K562 (cell line): ENCODE results near the gene ZSCAN22. TPM values are rescaled to one million over a fixed set of nuclear protein-coding genes. Genes with fewer than 3 reads are reported as not detected.

Experiments
- ATAC-seq: fragments of 200-7000 bp; cut with Tn5 transposase; 3 replicates; pipeline ENCODE4 v1.9.1; 2020; ENCODE audit warnings: moderate library complexity
- BruUV-seq: library from RNA; stranded (reverse); fragments of 400-500 nt; replicated peaks from 2 replicates; lab custom pipeline; 2021; lab: Mats Ljungman, UMichigan
- CTCF ChIA-PET: fragments of 300-600 bp; formaldehyde crosslinking; extraction: SDS; loops from one replicate; lab custom pipeline; 2021; ENCODE audit warnings: low intra/inter-chr PET ratio; lab: Yijun Ruan, JAX
- POLR2A ChIA-PET: fragments of 300-600, 350-650 bp; sonication (Branson Sonifier 250); formaldehyde crosslinking; extraction: SDS; loops from one replicate; lab custom pipeline; 2021; ENCODE audit warnings: antibody characterized with exemption, inconsistent platforms; lab: Yijun Ruan, JAX
- DNase-seq, 4 experiments: peaks; one replicate each; pipeline versions ENCODE4 v3.0.0 to v3.0.0-alpha.2; 2011 to 2018; ENCODE audit warnings: low spot score in 3 of 4, mixed read lengths in 3 of 4; ENCODE audit errors: extremely low read depth in 1 of 4
- FAIRE-seq: peaks from 2 replicates; lab custom pipeline; 2011; peaks lifted over from hg19 to GRCh38; lab: Jason Lieb, UNC
- H2AFZ ChIP-seq: 2 replicates; pipeline ENCODE4 v1.6.0; 2011; ENCODE audit warnings: low read depth, low read length, control low read depth, inconsistent platforms
- H3K27ac ChIP-seq: fragments of 200-600 bp; 3 replicates; pipeline ENCODE4 v1.8.0; 2011; ENCODE audit warnings: low read depth, mild to moderate bottlenecking, control low read depth, inconsistent platforms, low read length, moderate library complexity, mixed read lengths; ENCODE audit errors: extremely low read depth
- H3K27me3 ChIP-seq, 2 experiments: fragments of 300-600 bp in 1 of 2; 2 replicates in 1 of 2; 3 replicates in 1 of 2; pipeline versions ENCODE4 v1.6.0 to v1.8.0; 2011; ENCODE audit warnings: inconsistent platforms in 2 of 2, low read length in 2 of 2, mild to moderate bottlenecking in 1 of 2, mixed read lengths in 1 of 2, moderate library complexity in 1 of 2; ENCODE audit not compliant: control insufficient read depth in 2 of 2, insufficient read depth in 2 of 2
- H3K36me3 ChIP-seq: fragments of 300-600 bp; 3 replicates; pipeline ENCODE4 v1.8.0; 2011; ENCODE audit warnings: mild to moderate bottlenecking, low read length, inconsistent platforms; ENCODE audit not compliant: control insufficient read depth, insufficient read depth
- H3K4me1 ChIP-seq, 2 experiments: fragments of 200-600 bp in 1 of 2; replicated peaks in 1 of 2; 2 replicates in 1 of 2; 3 replicates in 1 of 2; pipeline versions ENCODE4 v1.5.1 to v1.8.0; 2011; ENCODE audit warnings: inconsistent platforms in 2 of 2, low read length in 2 of 2, mild to moderate bottlenecking in 1 of 2, mixed read lengths in 1 of 2, moderate library complexity in 1 of 2; ENCODE audit not compliant: control insufficient read depth in 2 of 2, insufficient read depth in 2 of 2
- H3K4me2 ChIP-seq: 2 replicates; pipeline ENCODE4 v1.6.1; 2011; ENCODE audit warnings: low read length, control low read depth, inconsistent platforms, mixed read lengths; ENCODE audit not compliant: insufficient read depth
- H3K4me3 ChIP-seq: fragments of 200-600 bp; sonication (generic), shearing (Covaris generic); 2 replicates; pipeline ENCODE4 v1.5.1; 2016; ENCODE audit warnings: control low read depth, inconsistent platforms
- H3K79me2 ChIP-seq: fragments of 200-600 bp; 3 replicates; pipeline ENCODE4 v1.8.0; 2011; ENCODE audit warnings: low read length, inconsistent platforms; ENCODE audit not compliant: control insufficient read depth, insufficient read depth
- H3K9ac ChIP-seq, 2 experiments: 2 replicates each; pipeline versions ENCODE4 v1.6.0 to v1.6.1; 2011; ENCODE audit warnings: low read depth in 2 of 2, low read length in 2 of 2, control low read depth in 1 of 2, inconsistent platforms in 1 of 2, mild to moderate bottlenecking in 1 of 2, mixed read lengths in 1 of 2; ENCODE audit not compliant: insufficient read depth in 1 of 2
- H3K9me1 ChIP-seq: one replicate; pipeline ENCODE4 v1.6.0; 2011; ENCODE audit warnings: inconsistent platforms, mild to moderate bottlenecking, low read length, moderate library complexity; ENCODE audit not compliant: control insufficient read depth, insufficient read depth
- H3K9me3 ChIP-seq: replicated peaks from 2 replicates; pipeline ENCODE4 v1.5.1; 2011; ENCODE audit warnings: low read depth, low read length, inconsistent platforms; ENCODE audit not compliant: control insufficient read depth, insufficient read depth
- H4K20me1 ChIP-seq: replicated peaks from 2 replicates; pipeline ENCODE4 v1.6.1; 2011; ENCODE audit warnings: low read length, inconsistent platforms, mixed read lengths; ENCODE audit not compliant: control insufficient read depth, insufficient read depth
- ASH1L ChIP-seq: fragments of 450-650 bp; IDR thresholded peaks from 2 replicates; pipeline ENCODE4 v1.6.1; 2018; ENCODE audit warnings: borderline replicate concordance, mild to moderate bottlenecking, low read depth; ENCODE audit not compliant: partially characterized antibody
- CHD2 ChIP-seq: IDR thresholded peaks from 2 replicates; pipeline ENCODE4 v1.6.1; 2011; ENCODE audit warnings: low read depth, low read length
- GATAD2A ChIP-seq: fragments of 450-650 bp; IDR thresholded peaks from 2 replicates; pipeline ENCODE4 v1.6.1; 2017
- JUN ChIP-seq, 2 experiments: sonication (generic) in 1 of 2; formaldehyde crosslinking in 1 of 2; IDR thresholded peaks; 2 replicates each; pipeline versions ENCODE4 v1.6.1 to v1.8.0; 2012 to 2022; ENCODE audit warnings: borderline replicate concordance in 2 of 2, mild to moderate bottlenecking in 2 of 2, improper control_type of control experiment in 1 of 2, low read depth in 1 of 2, low read length in 1 of 2, missing genetic modification reagents in 1 of 2
- MCM7 ChIP-seq, 2 experiments: fragments of 450-650 bp; IDR thresholded peaks; 2 replicates each; pipeline ENCODE4 v1.6.1; 2016 to 2018
- NFXL1 ChIP-seq: fragments of 450-650 bp; formaldehyde crosslinking; IDR thresholded peaks from 2 replicates; pipeline ENCODE4 v1.4.0; 2021; ENCODE audit warnings: mild to moderate bottlenecking
- POLR2G ChIP-seq: fragments of 200-400 bp; formaldehyde crosslinking; IDR thresholded peaks from 2 replicates; pipeline ENCODE4 v1.6.1; 2017; ENCODE audit warnings: low read depth, mild to moderate bottlenecking, antibody characterized with exemption, low read length, moderate library complexity
- RBM14 ChIP-seq: fragments of 200-400 bp; formaldehyde crosslinking; IDR thresholded peaks from 2 replicates; pipeline ENCODE4 v1.6.1; 2018; ENCODE audit warnings: low read depth, mild to moderate bottlenecking, low read length, moderate library complexity, borderline replicate concordance; ENCODE audit not compliant: insufficient read depth
- TCFL5 ChIP-seq: fragments of 250-450 bp; sonication (Bioruptor Pico); conservative IDR thresholded peaks from 2 replicates; pipeline ENCODE4 v1.6.1; 2021; ENCODE audit warnings: mild to moderate bottlenecking, moderate library complexity, matching md5 sums
- TSC22D4 ChIP-seq: fragments of 450-650 bp; IDR thresholded peaks from 2 replicates; pipeline ENCODE4 v1.6.1; 2016; ENCODE audit warnings: missing genetic modification characterization, missing biosample characterization, control low read depth
- ZBTB8A ChIP-seq: fragments of 450-650 bp; IDR thresholded peaks from 2 replicates; pipeline ENCODE4 v1.6.1; 2018; ENCODE audit warnings: mild to moderate bottlenecking, moderate library complexity; ENCODE audit not compliant: partially characterized antibody
- ZNF830 ChIP-seq: fragments of 250-450 bp; sonication (Bioruptor Pico); IDR thresholded peaks from 2 replicates; pipeline ENCODE4 v1.5.0; 2021; ENCODE audit warnings: mild to moderate bottlenecking
- WGBS: fragments of 100-300 bp; shearing (Covaris generic); methylation state at CpG from one replicate; pipeline ENCODE4 v1.1.6; 2016; ENCODE audit warnings: low coverage, mixed read lengths; ENCODE audit not compliant: insufficient coverage; ENCODE audit errors: missing lambda C conversion rate; 5-methylcytosine and 5-hydroxymethylcytosine counted together
- in situ Hi-C: fragments of 300-500 bp; cut with MboI; formaldehyde crosslinking; loops from 4 replicates; pipeline ENCODE4 v1.15.0; 2018; ENCODE audit warnings: inconsistent platforms, mixed read lengths
- intact Hi-C: fragments of 100-400 bp; cut with micrococcal nuclease; formaldehyde crosslinking; loops from 2 replicates; pipeline ENCODE4 v1.14.2; 2022
- polyA plus RNA-seq, 8 experiments: library from polyadenylated mRNA; depleted of rRNA in 4 of 8; stranded (reverse) in 5 of 8; unstranded in 3 of 8; fragments of >200 nt; fragmentation: Nextera tagmentation in 2 of 8; fragmentation: Illumina TruSeq in 1 of 8; extraction: Ambion mirVana in 2 of 8; extraction: Trizol in 1 of 8; gene quantifications; 2 replicates each; pipeline versions ENCODE4 v1.2.1 to v1.2.3, GENCODE V29; 2011 to 2014; ENCODE audit warnings: inconsistent platforms in 1 of 8, missing spikeins in 1 of 8
- total RNA-seq, 7 experiments: library from RNA; depleted of rRNA in 6 of 7; stranded (reverse); fragments of >200 nt in 6 of 7; fragmentation: Illumina TruSeq in 2 of 7; extraction: Trizol in 2 of 7; gene quantifications; 2 replicates each; pipeline versions ENCODE4 v1.2.1 to v1.2.3, GENCODE V29; 2011 to 2021; ENCODE audit warnings: low replicate concordance in 1 of 7

ZSCAN22 gene
- total and polyA plus RNA-seq, 9 of the 15 experiments (the other 6 are each of a cell fraction or from before 2014, with no cell fraction given): 0.98 to 5.3 (median 3.0) TPM

DNA sequence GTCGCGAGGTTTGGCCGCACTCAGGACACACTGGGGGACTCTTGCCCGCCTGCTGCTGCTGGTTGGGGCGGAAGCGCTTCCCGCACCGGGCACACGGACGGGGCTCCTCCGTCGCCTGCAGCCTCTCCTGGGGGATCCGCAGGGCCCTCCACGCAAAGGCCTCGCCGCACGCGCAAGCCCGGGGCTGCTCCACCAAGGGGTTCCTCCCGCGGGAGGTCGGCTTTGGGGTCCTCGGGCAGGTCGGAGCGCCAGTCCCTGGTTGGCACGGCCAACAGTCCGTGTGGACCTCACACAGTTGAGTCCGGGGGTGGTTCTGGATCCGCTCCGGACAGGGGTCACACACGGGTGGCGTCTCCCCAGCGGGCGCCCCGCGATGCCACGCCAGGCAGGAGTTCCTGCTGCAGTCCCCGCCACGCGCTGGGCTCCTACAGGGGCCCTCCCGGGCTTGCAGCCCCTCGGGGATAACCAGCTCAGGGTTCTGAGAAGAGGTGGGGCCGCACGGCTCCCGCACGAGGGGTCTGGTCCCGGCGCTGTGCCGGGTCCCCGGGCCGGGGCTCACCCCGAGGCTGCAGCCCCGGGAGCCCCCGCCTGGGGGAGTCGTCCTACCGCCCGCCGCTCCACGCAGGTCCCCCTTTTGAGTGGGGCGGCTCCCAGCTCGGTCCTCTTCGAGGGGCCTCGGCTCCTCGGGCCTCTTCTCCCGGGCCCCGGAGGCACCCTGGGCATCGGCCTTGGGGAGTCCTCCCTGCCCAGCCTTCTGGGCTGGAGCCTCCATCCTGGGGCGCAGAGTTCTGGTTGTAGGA is 42.0 kb downstream of the ZSCAN22 start:
- Histone ChIP-seq H3K9ac (no peak overlapping the region), H3K9me1 (no peaks in the 10 kb centered on the region), H3K4me1 (peaks cover 0 to 18% of the 10 kb centered on the region in 2 experiments; a peak in 2 of 5 replicates), H3K36me3 (no peaks in the 10 kb centered on the region), H4K20me1 (no peaks in the 10 kb centered on the region), H3K27ac (no peak overlapping the region), H3K27me3 (no peaks in the 10 kb centered on the region), H2AFZ (no peak overlapping the region), H3K79me2 (no peaks in the 10 kb centered on the region), H3K4me3 (no peak overlapping the region), H3K4me2 (no peak overlapping the region), H3K9me3 (no peaks in the 10 kb centered on the region)
- DNase-seq: no peak
- ChIA-PET POLR2A (interaction anchor here (0.6 kb wide), 1 partner anchor 1807 kb away, joined by 3 read pairs; no protein-coding TSS in a partner anchor), CTCF (interaction anchor here (0.6 kb wide), 1 partner anchor 27 kb away, joined by 3 read pairs; no protein-coding TSS in a partner anchor)
- 74% methylated on average over 31 of the region's 68 CpGs for WGBS
- FAIRE-seq: no peak
- no TSS peak for BruUV-seq
- in situ Hi-C loops: no loop called here
- intact Hi-C loops: no loop called here
- TF ChIP-seq ZBTB8A (no peak), NFXL1 (no peak), POLR2G (peak; percentile 42), JUN (IDR thresholded peaks at IDR 0.05; ENCODE audit: borderline replicate concordance, low read depth, low read length) (no peak), JUN (CRISPR knock-in tag; IDR thresholded peaks at IDR 0.05; ENCODE audit: borderline replicate concordance) (no peak), ZNF830 (CRISPR knock-in tag) (no peak), RBM14 (0 out of 2 replicates have a peak, but pooled peaks have one; percentile 11), MCM7 (IDR thresholded peaks at IDR 0.05) (no peak), TSC22D4 (tag) (no peak), ASH1L (no peak), GATAD2A (no peak), CHD2 (no peak), TCFL5 (CRISPR knock-in tag) (no peak)
- ATAC-seq: no peak
